ENCODE data around the gene TRRAP. TPM values are rescaled to one million over a fixed set of nuclear protein-coding genes. Genes with fewer than 3 reads are reported as not detected.

TRRAP gene
- total RNA-seq, 6 donors from 2014 or later: 29.1 to 53.4 (median 37.5) TPM

- ATAC-seq (ENCODE audit: low FRiP score in 2 of 2) (no peak), DNase-seq (peak in 1 of 2 donors; percentile 18)
- no peak overlapping the region for H3K4me3 ChIP-seq
- no peaks in the 10 kb centered on the region for H3K9me3 ChIP-seq
- H3K36me3 ChIP-seq: peaks cover 51 to 94% (median 69%) of the 10 kb centered on the region in 4 donors
- H3K27ac ChIP-seq: no peak overlapping the region
- H3K4me1 ChIP-seq: no peaks in the 10 kb centered on the region
- no peaks in the 10 kb centered on the region for H3K27me3 ChIP-seq
- TF ChIP-seq POLR2A (IDR thresholded peaks at IDR 0.05) (no peak), EP300 (IDR thresholded peaks at IDR 0.05) (no peak)
- WGBS, 2 donors: 96 to 97% methylated on average over 30 to 36 of the region's 36 CpGs
Measured at GRCh38 chr7:99011706-99012404, 133.5 kb downstream of the TRRAP start.

GRCh38 chr7:99012722-99013121 lies 134.4 kb downstream of the TRRAP start:
- H3K27ac ChIP-seq: no peak overlapping the region
- H3K4me3 ChIP-seq: no peak overlapping the region
- no peak for DNase-seq
- peaks cover 51 to 85% (median 62%) of the 10 kb centered on the region in 4 donors for H3K36me3 ChIP-seq
- no peaks in the 10 kb centered on the region for H3K4me1 ChIP-seq
- no peaks in the 10 kb centered on the region for H3K9me3 ChIP-seq
- no peak for ATAC-seq (ENCODE audit: low FRiP score in 2 of 2)
- TF ChIP-seq, protein P1, sequence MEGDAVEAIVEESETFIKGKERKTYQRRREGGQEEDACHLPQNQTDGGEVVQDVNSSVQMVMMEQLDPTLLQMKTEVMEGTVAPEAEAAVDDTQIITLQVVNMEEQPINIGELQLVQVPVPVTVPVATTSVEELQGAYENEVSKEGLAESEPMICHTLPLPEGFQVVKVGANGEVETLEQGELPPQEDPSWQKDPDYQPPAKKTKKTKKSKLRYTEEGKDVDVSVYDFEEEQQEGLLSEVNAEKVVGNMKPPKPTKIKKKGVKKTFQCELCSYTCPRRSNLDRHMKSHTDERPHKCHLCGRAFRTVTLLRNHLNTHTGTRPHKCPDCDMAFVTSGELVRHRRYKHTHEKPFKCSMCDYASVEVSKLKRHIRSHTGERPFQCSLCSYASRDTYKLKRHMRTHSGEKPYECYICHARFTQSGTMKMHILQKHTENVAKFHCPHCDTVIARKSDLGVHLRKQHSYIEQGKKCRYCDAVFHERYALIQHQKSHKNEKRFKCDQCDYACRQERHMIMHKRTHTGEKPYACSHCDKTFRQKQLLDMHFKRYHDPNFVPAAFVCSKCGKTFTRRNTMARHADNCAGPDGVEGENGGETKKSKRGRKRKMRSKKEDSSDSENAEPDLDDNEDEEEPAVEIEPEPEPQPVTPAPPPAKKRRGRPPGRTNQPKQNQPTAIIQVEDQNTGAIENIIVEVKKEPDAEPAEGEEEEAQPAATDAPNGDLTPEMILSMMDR (IDR thresholded peaks at IDR 0.05): no peak
- TF ChIP-seq POLR2A (IDR thresholded peaks at IDR 0.05): no peak
- no peak for TF ChIP-seq POLR2AphosphoS5 (IDR thresholded peaks at IDR 0.05)
- no peak for TF ChIP-seq EP300 (IDR thresholded peaks at IDR 0.05)
- 89 to 97% methylated on average over 13 of the region's 13 CpGs for WGBS, 2 donors
- H3K27me3 ChIP-seq: no peaks in the 10 kb centered on the region

- WGBS, 2 donors: 94 to 96% methylated on average over 23 to 25 of the region's 25 CpGs
- peak in 1 of 2 donors; percentile 18 for DNase-seq
- no peak for ATAC-seq (ENCODE audit: low FRiP score in 2 of 2)
- Histone ChIP-seq H3K27me3 (no peaks in the 10 kb centered on the region), H3K27ac (no peak overlapping the region), H3K9me3 (no peaks in the 10 kb centered on the region), H3K4me3 (no peak overlapping the region), H3K36me3 (peaks cover 47 to 77% (median 56%) of the 10 kb centered on the region in 4 donors), H3K4me1 (no peaks in the 10 kb centered on the region)
- no peak for TF ChIP-seq POLR2A (IDR thresholded peaks at IDR 0.05)
- TF ChIP-seq, protein P1 (IDR thresholded peaks at IDR 0.05): no peak
- TF ChIP-seq POLR2AphosphoS5 (IDR thresholded peaks at IDR 0.05): no peak
- TF ChIP-seq EP300 (IDR thresholded peaks at IDR 0.05): no peak
Measured at GRCh38 chr7:99013266-99014112, 135.2 kb downstream of the TRRAP start.

- H3K27ac ChIP-seq: no peak overlapping the region
- DNase-seq (peak in 1 of 2 donors; percentile 15), ATAC-seq (ENCODE audit: low FRiP score in 2 of 2) (peak in 1 of 2 donors; percentile 57)
- peaks cover 43 to 70% (median 47%) of the 10 kb centered on the region in 4 donors for H3K36me3 ChIP-seq
- no peaks in the 10 kb centered on the region for H3K9me3 ChIP-seq
- no peak for TF ChIP-seq POLR2AphosphoS5 (IDR thresholded peaks at IDR 0.05)
- TF ChIP-seq EP300 (IDR thresholded peaks at IDR 0.05): no peak
- TF ChIP-seq, protein P1 (IDR thresholded peaks at IDR 0.05): no peak
- no peak for TF ChIP-seq POLR2A (IDR thresholded peaks at IDR 0.05)
- H3K27me3 ChIP-seq: no peaks in the 10 kb centered on the region
- H3K4me1 ChIP-seq: peaks cover 0 to 2% (median 0%) of the 10 kb centered on the region in 4 donors
- WGBS, 2 donors: 95 to 100% methylated on average over 9 to 18 of the region's 18 CpGs
- no peak overlapping the region for H3K4me3 ChIP-seq
Measured at GRCh38 chr7:99014113-99014985, 136.0 kb downstream of the TRRAP start.

Data from upper lobe of left lung (tissue), 6 donors.